HCT116 (cell line): ENCODE measurements around the gene ELMO2. TPM values are rescaled to one million over a fixed set of nuclear protein-coding genes. Genes with fewer than 3 reads are reported as not detected.
A peak's percentile ranks its signal among the peaks of the same experiment; 100 is the strongest.

ENCODE experiments used
- ATAC-seq: fragments of 200-7000 bp; cut with Tn5 transposase; 2 replicates; pipeline ENCODE4 v1.9.1; 2020; ENCODE audit warnings: mild to moderate bottlenecking, moderate library complexity
- BruUV-seq: library from RNA; stranded (reverse); fragments of 400-500 nt; replicated peaks from 2 replicates; lab custom pipeline; 2021; lab: Mats Ljungman, UMichigan
- CTCF ChIA-PET: fragments of 300-600 bp; sonication (Branson Sonifier 250); formaldehyde crosslinking; loops from one replicate; lab custom pipeline; 2021; ENCODE audit warnings: antibody characterized with exemption; lab: Charles Lee
- POLR2A ChIA-PET: fragments of 300-600, 350-600 bp; sonication (Branson Sonifier 250); formaldehyde crosslinking; loops from one replicate; lab custom pipeline; 2021; ENCODE audit warnings: antibody characterized with exemption; lab: Charles Lee
- RAD21 ChIA-PET, 2 experiments: fragments of 300-600 bp; sonication (Branson Sonifier 250); formaldehyde crosslinking; loops; one replicate each; lab custom pipeline; 2023; ENCODE audit warnings: low total read pairs in 2 of 2; ENCODE audit not compliant: uncharacterized antibody in 2 of 2, unreplicated experiment in 2 of 2, low non-redundant PET in 1 of 2; lab: Charles Lee
- DNase-seq: peaks from one replicate; pipeline ENCODE4 v3.0.0-alpha.2; 2010; ENCODE audit warnings: low read depth, low spot score
- H2AFZ ChIP-seq: fragments of 200-600 bp; shearing (Covaris generic), sonication (generic); 2 replicates; pipeline ENCODE4 v1.6.1; 2017; ENCODE audit warnings: low read depth, mixed run types, mixed read lengths, antibody characterized with exemption, low read length; ENCODE audit not compliant: poor library complexity, severe bottlenecking
- H3K27ac ChIP-seq: 2 replicates; pipeline ENCODE4 v1.5.1; 2012; ENCODE audit warnings: low read depth, low read length
- H3K27me3 ChIP-seq: fragments of 200-600 bp; sonication (generic); 2 replicates; pipeline ENCODE4 v1.6.1; 2016; ENCODE audit warnings: mixed run types, low read length, mixed read lengths; ENCODE audit not compliant: insufficient read depth
- H3K36me3 ChIP-seq, 2 experiments: fragments of 200-500 bp in 1 of 2; fragments of 200-600 bp in 1 of 2; sonication (Bioruptor generic) in 1 of 2; sonication (generic) in 1 of 2; 2 replicates each; pipeline versions ENCODE4 v1.5.1 to v1.6.1; 2014 to 2016; ENCODE audit warnings: low read length in 2 of 2, inconsistent platforms in 1 of 2, mixed read lengths in 1 of 2, mixed run types in 1 of 2; ENCODE audit not compliant: insufficient read depth in 2 of 2, control insufficient read depth in 1 of 2
- H3K4me1 ChIP-seq, 2 experiments: fragments of 200-600 bp in 1 of 2; sonication (generic) in 1 of 2; 2 replicates each; pipeline versions ENCODE4 v1.5.1 to v1.6.1; 2012 to 2017; ENCODE audit warnings: low read length in 2 of 2, inconsistent platforms in 1 of 2, mild to moderate bottlenecking in 1 of 2, mixed read lengths in 1 of 2, mixed run types in 1 of 2, moderate library complexity in 1 of 2; ENCODE audit not compliant: insufficient read depth in 2 of 2, control insufficient read depth in 1 of 2
- H3K4me2 ChIP-seq: fragments of 200-600 bp; sonication (generic); 2 replicates; pipeline ENCODE4 v1.6.1; 2017; ENCODE audit warnings: mixed run types, low read length, mixed read lengths
- H3K4me3 ChIP-seq, 2 experiments: fragments of 200-600 bp in 1 of 2; sonication (generic) in 1 of 2; replicated peaks in 1 of 2; 2 replicates each; pipeline ENCODE4 v1.5.1; 2011 to 2016; ENCODE audit warnings: low read length in 2 of 2, control low read depth in 1 of 2, low read depth in 1 of 2, mild to moderate bottlenecking in 1 of 2, mixed read lengths in 1 of 2, mixed run types in 1 of 2
- H3K79me2 ChIP-seq: fragments of 200-600 bp; sonication (generic); 2 replicates; pipeline ENCODE4 v1.6.1; 2017; ENCODE audit warnings: mild to moderate bottlenecking, mixed run types, low read length, moderate library complexity, mixed read lengths; ENCODE audit not compliant: insufficient read depth
- H3K9ac ChIP-seq: fragments of 200-600 bp; sonication (generic); 2 replicates; pipeline ENCODE4 v1.6.1; 2016; ENCODE audit warnings: low read length, mixed read lengths
- H3K9me2 ChIP-seq: fragments of 200-600 bp; sonication (generic), shearing (Covaris generic); 2 replicates; pipeline ENCODE4 v1.6.1; 2017; ENCODE audit warnings: mixed run types, mild to moderate bottlenecking, moderate library complexity; ENCODE audit not compliant: insufficient read depth
- H3K9me3 ChIP-seq, 2 experiments: fragments of 200-500 bp in 1 of 2; fragments of 200-600 bp in 1 of 2; sonication (Bioruptor generic) in 1 of 2; sonication (generic) in 1 of 2; 2 replicates each; pipeline ENCODE4 v1.6.1; 2014 to 2017; ENCODE audit warnings: low read length in 2 of 2, mixed read lengths in 2 of 2, inconsistent platforms in 1 of 2, low read depth in 1 of 2, mild to moderate bottlenecking in 1 of 2, mixed run types in 1 of 2, moderate library complexity in 1 of 2; ENCODE audit not compliant: control insufficient read depth in 1 of 2, insufficient read depth in 1 of 2
- H4K20me1 ChIP-seq: fragments of 200-600 bp; sonication (generic), shearing (Covaris generic); 2 replicates; pipeline ENCODE4 v1.6.1; 2017; ENCODE audit warnings: mixed run types, mild to moderate bottlenecking, moderate library complexity; ENCODE audit not compliant: insufficient read depth
- CEBPB ChIP-seq: IDR thresholded peaks from 2 replicates; pipeline ENCODE4 v1.6.1; 2012; ENCODE audit warnings: low read depth
- EGR1 ChIP-seq: IDR thresholded peaks from 2 replicates; pipeline ENCODE4 v1.6.1; 2012; ENCODE audit warnings: low read depth
- POLR2AphosphoS5 ChIP-seq: IDR thresholded peaks from 2 replicates; pipeline ENCODE4 v1.6.1; 2011; ENCODE audit warnings: mild to moderate bottlenecking, low read depth, low read length, moderate library complexity
- RAD21 ChIP-seq: IDR thresholded peaks from 2 replicates; pipeline ENCODE4 v1.6.1; 2012; ENCODE audit warnings: low read depth, mild to moderate bottlenecking
- YY1 ChIP-seq: IDR thresholded peaks from 2 replicates; pipeline ENCODE4 v1.6.1; 2011; ENCODE audit warnings: low read length, low read depth, moderate library complexity, mild to moderate bottlenecking; ENCODE audit not compliant: insufficient replicate concordance; ENCODE audit errors: extremely low read depth
- intact Hi-C: fragments of 100-400 bp; cut with micrococcal nuclease; formaldehyde crosslinking; loops from 2 replicates; pipeline ENCODE4 v1.10.0; 2022
- total RNA-seq: library from RNA; stranded (reverse); gene quantifications from one replicate; pipeline ENCODE4 v1.2.1, GENCODE V29; 2021; ENCODE audit not compliant: unreplicated experiment
- TF ChIP-seq, protein P1 (sequence below): IDR thresholded peaks from 2 replicates; pipeline ENCODE4 v1.6.1; 2011; ENCODE audit warnings: mild to moderate bottlenecking, low read length, moderate library complexity; ENCODE audit not compliant: insufficient replicate concordance; ENCODE audit errors: extremely low read depth
- TF ChIP-seq, protein P2 (sequence below): IDR thresholded peaks from 2 replicates; pipeline ENCODE4 v1.6.1; 2012; ENCODE audit warnings: low read depth
- TF ChIP-seq, protein P3 (sequence below), 3 experiments: fragments of 200-600 bp in 1 of 3; sonication (generic) in 1 of 3; IDR thresholded peaks in 2 of 3; conservative IDR thresholded peaks in 1 of 3; 2 replicates each; pipeline ENCODE4 v1.5.1; 2012 to 2017; ENCODE audit warnings: low read depth in 2 of 3, low read length in 2 of 3, antibody characterized with exemption in 1 of 3, borderline replicate concordance in 1 of 3, control low read depth in 1 of 3, mild to moderate bottlenecking in 1 of 3, mixed read lengths in 1 of 3, mixed run types in 1 of 3, moderate library complexity in 1 of 3; ENCODE audit not compliant: insufficient read depth in 1 of 3

Gene ELMO2
- total RNA-seq, 1 experiment from 2014 or later: 22.9 TPM

DNA sequence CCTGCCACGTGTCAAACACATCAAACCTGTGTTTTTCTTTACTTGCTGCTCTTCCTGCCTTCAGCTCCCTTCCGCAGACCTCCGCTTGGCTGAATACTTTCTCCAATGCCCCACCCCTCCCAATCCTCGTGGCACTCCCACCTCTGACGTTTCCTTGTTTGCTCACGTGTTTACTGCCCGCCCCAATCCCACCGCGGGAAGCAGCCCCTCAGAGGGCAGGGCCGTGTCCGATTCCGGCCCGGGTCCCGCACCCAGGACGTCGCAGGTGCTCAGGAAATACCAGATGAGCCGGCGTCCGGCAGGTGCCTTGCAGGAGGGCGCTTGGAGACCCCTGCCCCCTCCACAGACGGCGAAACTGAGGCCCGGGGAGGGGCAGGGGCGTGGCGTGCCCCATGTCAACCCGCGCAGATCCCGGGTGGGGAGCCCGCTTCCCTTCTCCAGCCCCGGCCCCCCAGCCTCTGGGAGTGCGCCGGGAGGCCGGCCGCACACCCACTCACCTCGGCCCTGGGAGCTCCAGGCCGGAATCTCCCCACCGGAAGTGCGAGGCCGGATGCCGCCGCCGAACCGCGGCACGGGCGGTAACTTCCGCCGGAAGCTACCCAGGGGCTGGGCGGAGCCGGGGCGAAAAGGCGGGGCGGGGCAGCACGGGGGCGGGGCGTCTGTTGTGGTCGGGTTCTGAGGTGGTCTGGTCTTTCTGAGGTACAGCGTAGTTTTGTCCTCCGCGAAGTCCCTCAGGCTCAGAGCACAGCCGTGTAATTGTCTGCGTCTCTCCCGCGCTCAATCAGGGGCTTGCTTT lies 42.3 kb downstream of the ELMO2 start (continued):
- TF ChIP-seq, protein P1, sequence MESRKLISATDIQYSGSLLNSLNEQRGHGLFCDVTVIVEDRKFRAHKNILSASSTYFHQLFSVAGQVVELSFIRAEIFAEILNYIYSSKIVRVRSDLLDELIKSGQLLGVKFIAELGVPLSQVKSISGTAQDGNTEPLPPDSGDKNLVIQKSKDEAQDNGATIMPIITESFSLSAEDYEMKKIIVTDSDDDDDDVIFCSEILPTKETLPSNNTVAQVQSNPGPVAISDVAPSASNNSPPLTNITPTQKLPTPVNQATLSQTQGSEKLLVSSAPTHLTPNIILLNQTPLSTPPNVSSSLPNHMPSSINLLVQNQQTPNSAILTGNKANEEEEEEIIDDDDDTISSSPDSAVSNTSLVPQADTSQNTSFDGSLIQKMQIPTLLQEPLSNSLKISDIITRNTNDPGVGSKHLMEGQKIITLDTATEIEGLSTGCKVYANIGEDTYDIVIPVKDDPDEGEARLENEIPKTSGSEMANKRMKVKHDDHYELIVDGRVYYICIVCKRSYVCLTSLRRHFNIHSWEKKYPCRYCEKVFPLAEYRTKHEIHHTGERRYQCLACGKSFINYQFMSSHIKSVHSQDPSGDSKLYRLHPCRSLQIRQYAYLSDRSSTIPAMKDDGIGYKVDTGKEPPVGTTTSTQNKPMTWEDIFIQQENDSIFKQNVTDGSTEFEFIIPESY: no peak

DNA sequence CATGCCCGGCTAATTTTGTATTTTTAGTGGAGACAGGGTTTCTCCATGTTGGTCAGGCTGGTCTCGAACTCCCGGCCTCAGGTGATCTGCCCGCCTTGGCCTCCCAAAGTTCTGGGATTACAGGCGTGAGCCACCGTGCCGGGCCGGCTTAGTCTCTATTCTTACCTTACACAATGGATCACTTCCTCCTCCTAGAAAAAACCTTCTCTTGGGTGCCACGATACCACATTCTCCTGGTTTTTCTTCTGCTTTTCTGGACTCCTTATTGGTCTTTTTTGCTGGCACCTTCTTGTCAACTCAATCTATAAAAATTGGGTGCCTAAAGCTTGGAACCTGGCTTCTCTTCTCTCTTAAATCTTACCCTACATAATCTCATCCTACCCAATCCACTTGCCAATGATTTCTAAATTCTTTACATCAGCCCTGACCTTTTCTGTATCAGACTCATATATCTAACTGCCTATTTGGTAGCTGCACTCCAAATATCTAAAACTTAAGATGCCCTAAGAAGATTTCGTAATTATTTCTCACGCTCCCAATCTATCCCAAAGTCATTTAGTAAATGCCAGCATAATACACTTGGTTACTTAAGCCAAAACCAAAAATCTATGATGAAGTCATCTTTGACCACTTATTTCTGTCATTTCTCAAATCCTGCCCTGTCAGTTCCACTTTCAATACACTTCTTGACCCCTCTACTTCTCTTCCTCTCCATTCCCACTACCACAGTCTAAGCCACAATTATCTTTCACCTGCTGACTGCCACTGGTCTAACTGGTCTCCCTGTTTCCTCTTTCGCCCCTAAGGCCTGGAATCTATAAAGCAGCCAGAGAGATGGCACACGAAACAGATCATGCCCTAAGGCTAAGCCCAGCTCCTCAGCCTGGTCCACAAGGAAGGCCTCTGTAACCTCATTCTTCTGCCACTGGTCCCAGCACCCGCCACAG lies 43.2 kb downstream of the ELMO2 start:
- Histone ChIP-seq H3K9me2 (no peaks in the 10 kb centered on the region), H3K27me3 (no peaks in the 10 kb centered on the region), H3K27ac (peak overlapping the region; percentile 99; the same call in 1 of the 2 replicates), H3K9ac (peak overlapping the region; percentile 95), H3K4me1 (peaks cover 6 to 18% of the 10 kb centered on the region in 2 experiments; a peak in 3 of 4 replicates), H3K79me2 (peaks cover 39% of the 10 kb centered on the region), H3K4me3 (peak overlapping the region; percentile 79 to 95), H3K36me3 (peaks cover 7 to 14% of the 10 kb centered on the region in 2 experiments; a peak in 3 of 4 replicates), H2AFZ (no peak overlapping the region), H4K20me1 (no peaks in the 10 kb centered on the region), H3K4me2 (peak overlapping the region; percentile 98), H3K9me3 (no peaks in the 10 kb centered on the region)
- RAD21 ChIA-PET: no interaction called here
- DNase-seq (no peak), ATAC-seq (no peak; the same call in 1 of the 2 replicates)
- POLR2A ChIA-PET: interaction anchor here (1.0 kb wide), 1 partner anchor 275 kb away, joined by 3 read pairs; no protein-coding TSS in a partner anchor
- BruUV-seq: TSS peak; percentile 70
- intact Hi-C loops: no loop called here
- CTCF ChIA-PET: no interaction called here
- TF ChIP-seq, protein P2, sequence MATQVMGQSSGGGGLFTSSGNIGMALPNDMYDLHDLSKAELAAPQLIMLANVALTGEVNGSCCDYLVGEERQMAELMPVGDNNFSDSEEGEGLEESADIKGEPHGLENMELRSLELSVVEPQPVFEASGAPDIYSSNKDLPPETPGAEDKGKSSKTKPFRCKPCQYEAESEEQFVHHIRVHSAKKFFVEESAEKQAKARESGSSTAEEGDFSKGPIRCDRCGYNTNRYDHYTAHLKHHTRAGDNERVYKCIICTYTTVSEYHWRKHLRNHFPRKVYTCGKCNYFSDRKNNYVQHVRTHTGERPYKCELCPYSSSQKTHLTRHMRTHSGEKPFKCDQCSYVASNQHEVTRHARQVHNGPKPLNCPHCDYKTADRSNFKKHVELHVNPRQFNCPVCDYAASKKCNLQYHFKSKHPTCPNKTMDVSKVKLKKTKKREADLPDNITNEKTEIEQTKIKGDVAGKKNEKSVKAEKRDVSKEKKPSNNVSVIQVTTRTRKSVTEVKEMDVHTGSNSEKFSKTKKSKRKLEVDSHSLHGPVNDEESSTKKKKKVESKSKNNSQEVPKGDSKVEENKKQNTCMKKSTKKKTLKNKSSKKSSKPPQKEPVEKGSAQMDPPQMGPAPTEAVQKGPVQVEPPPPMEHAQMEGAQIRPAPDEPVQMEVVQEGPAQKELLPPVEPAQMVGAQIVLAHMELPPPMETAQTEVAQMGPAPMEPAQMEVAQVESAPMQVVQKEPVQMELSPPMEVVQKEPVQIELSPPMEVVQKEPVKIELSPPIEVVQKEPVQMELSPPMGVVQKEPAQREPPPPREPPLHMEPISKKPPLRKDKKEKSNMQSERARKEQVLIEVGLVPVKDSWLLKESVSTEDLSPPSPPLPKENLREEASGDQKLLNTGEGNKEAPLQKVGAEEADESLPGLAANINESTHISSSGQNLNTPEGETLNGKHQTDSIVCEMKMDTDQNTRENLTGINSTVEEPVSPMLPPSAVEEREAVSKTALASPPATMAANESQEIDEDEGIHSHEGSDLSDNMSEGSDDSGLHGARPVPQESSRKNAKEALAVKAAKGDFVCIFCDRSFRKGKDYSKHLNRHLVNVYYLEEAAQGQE: no peak
- TF ChIP-seq POLR2AphosphoS5 (no peak), CEBPB (no peak), EGR1 (no peak), RAD21 (no peak), YY1 (no peak)
- TF ChIP-seq, protein P1: no peak
- TF ChIP-seq, protein P3, sequence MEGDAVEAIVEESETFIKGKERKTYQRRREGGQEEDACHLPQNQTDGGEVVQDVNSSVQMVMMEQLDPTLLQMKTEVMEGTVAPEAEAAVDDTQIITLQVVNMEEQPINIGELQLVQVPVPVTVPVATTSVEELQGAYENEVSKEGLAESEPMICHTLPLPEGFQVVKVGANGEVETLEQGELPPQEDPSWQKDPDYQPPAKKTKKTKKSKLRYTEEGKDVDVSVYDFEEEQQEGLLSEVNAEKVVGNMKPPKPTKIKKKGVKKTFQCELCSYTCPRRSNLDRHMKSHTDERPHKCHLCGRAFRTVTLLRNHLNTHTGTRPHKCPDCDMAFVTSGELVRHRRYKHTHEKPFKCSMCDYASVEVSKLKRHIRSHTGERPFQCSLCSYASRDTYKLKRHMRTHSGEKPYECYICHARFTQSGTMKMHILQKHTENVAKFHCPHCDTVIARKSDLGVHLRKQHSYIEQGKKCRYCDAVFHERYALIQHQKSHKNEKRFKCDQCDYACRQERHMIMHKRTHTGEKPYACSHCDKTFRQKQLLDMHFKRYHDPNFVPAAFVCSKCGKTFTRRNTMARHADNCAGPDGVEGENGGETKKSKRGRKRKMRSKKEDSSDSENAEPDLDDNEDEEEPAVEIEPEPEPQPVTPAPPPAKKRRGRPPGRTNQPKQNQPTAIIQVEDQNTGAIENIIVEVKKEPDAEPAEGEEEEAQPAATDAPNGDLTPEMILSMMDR (IDR thresholded peaks at IDR 0.05 in 2 of 3, conservative IDR thresholded peaks at IDR 0.05 in 1 of 3; ENCODE audit: borderline replicate concordance in 1 of 3, insufficient read depth in 1 of 3, low read depth in 2 of 3, low read length in 2 of 3): no peak
